ENCODE results near the gene SLC25A24.

SLC25A24 gene

DNA sequence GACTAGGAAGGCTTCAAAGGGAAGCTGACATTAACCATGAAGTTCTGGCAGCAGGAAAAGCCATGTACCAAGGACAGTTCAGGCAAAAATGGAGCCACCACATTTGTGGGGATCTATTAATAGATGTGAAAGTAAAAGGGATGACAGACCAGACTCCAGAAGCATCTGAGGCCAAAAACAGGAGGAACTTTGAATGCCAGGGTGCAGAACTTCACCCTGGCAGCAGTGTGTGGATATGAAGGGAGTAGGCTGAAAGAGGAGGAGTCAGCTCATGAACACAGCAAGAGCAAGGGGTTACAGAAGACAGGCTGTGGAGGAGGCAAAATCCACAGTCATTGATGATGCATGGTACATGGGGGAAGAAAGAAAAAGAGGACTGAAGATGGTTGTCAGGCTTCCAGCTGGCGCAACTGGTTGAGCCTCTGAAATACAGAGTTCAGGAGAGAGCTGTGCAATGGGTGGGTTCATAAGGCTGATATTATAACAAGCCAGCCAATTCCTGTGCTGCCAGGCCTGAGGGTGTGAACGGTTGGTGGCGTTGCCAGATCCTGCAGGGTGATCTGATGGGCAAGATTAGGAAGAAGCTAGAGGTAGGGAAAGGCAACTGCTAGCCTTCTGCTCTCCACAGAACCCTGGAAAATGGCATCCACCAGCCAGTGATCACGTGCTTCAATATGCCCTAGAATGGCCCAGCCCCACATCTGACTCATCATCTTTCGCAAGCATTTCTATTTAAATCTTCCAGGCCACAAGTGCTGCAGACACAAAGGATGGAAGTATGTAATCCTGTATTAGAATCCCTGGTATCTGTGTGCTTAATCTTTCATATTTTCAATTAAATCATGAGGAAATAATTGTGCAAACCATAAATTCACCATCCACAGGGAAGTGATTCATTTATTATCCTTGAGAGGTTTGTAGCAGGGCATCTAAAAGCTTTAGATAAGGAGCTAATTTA, 81.9 kb downstream of the SLC25A24 start:
- H3K27ac ChIP-seq (ENCODE audit: low read depth, low read length), result no peak overlapping the region
- no peak overlapping the region for H3K9ac ChIP-seq (ENCODE audit: low read length)

GRCh38 chr1:108117237-108117636, 82.9 kb downstream of the SLC25A24 start:
- Histone ChIP-seq H3K4me1 (ENCODE audit: control insufficient read depth, insufficient read depth, low read length) (peaks cover 10% of the 10 kb centered on the region), H3K9me3 (ENCODE audit: control insufficient read depth, insufficient read depth, low read depth, low read length) (no peaks in the 10 kb centered on the region), H3K4me3 (ENCODE audit: low read depth, low read length) (no peak overlapping the region), H3K9ac (ENCODE audit: low read length) (no peak overlapping the region), H3K36me3 (ENCODE audit: control insufficient read depth, insufficient read depth, low read length) (no peaks in the 10 kb centered on the region), H3K27me3 (ENCODE audit: control insufficient read depth, insufficient read depth, low read length) (no peaks in the 10 kb centered on the region), H3K27ac (ENCODE audit: low read depth, low read length) (no peak overlapping the region)

More for the DNA sequence above, 81.9 kb downstream of the SLC25A24 start:
- Histone ChIP-seq H3K27me3 (ENCODE audit: control insufficient read depth, insufficient read depth, low read length) (no peaks in the 10 kb centered on the region), H3K36me3 (ENCODE audit: control insufficient read depth, insufficient read depth, low read length) (no peaks in the 10 kb centered on the region), H3K4me3 (ENCODE audit: low read depth, low read length) (no peak overlapping the region), H3K4me1 (ENCODE audit: control insufficient read depth, insufficient read depth, low read length) (peaks cover 10% of the 10 kb centered on the region), H3K9me3 (ENCODE audit: control insufficient read depth, insufficient read depth, low read depth, low read length) (no peaks in the 10 kb centered on the region)

DNA sequence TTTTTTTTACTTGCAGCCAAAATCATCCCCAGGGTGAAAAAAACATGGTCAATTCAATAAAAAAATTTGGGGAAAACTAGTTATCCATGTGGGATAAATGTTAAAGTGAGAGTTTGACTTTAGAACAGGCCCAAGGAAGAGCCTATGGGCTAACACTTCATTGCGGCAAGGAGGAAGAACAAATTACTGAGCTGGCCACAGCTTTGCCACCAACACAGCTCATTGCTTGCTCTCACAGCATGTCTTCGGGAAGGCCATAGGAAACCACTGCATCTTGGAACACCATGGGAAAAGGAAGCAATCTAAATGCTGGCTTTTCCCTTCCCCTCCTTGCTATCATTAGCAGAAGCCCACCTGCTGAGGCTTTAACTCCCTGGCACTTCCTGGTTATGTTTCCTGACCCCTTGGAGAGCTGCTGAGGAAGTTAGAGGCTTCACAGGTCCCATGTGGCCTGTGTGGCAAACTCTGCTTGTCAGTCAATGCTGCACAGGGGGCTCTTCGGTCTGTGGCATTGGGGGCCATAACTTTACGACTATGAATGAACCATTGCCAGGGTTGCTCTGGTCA, 86.0 kb downstream of the SLC25A24 start:
- Histone ChIP-seq H3K27me3 (ENCODE audit: control insufficient read depth, insufficient read depth, low read length) (no peaks in the 10 kb centered on the region), H3K4me3 (ENCODE audit: low read depth, low read length) (no peak overlapping the region), H3K9ac (ENCODE audit: low read length) (no peak overlapping the region), H3K27ac (ENCODE audit: low read depth, low read length) (no peak overlapping the region), H3K36me3 (ENCODE audit: control insufficient read depth, insufficient read depth, low read length) (no peaks in the 10 kb centered on the region), H3K9me3 (ENCODE audit: control insufficient read depth, insufficient read depth, low read depth, low read length) (no peaks in the 10 kb centered on the region), H3K4me1 (ENCODE audit: control insufficient read depth, insufficient read depth, low read length) (peaks cover 5% of the 10 kb centered on the region; the same call in 1 of the 2 replicates)

- Histone ChIP-seq H3K9me3 (ENCODE audit: control insufficient read depth, insufficient read depth, low read depth, low read length) (no peaks in the 10 kb centered on the region), H3K4me3 (ENCODE audit: low read depth, low read length) (no peak overlapping the region), H3K27ac (ENCODE audit: low read depth, low read length) (no peak overlapping the region), H3K36me3 (ENCODE audit: control insufficient read depth, insufficient read depth, low read length) (no peaks in the 10 kb centered on the region), H3K9ac (ENCODE audit: low read length) (no peak overlapping the region), H3K27me3 (ENCODE audit: control insufficient read depth, insufficient read depth, low read length) (no peaks in the 10 kb centered on the region), H3K4me1 (ENCODE audit: control insufficient read depth, insufficient read depth, low read length) (peaks cover 5% of the 10 kb centered on the region; the same call in 1 of the 2 replicates)
Observed at GRCh38 chr1:108113496-108113895, 86.6 kb downstream of the SLC25A24 start.

GRCh38 chr1:108109295-108109973, 90.7 kb downstream of the SLC25A24 start:
- Histone ChIP-seq H3K36me3 (ENCODE audit: control insufficient read depth, insufficient read depth, low read length) (no peaks in the 10 kb centered on the region), H3K27ac (ENCODE audit: low read depth, low read length) (no peak overlapping the region), H3K4me1 (ENCODE audit: control insufficient read depth, insufficient read depth, low read length) (peaks cover 5% of the 10 kb centered on the region; the same call in 1 of the 2 replicates), H3K9me3 (ENCODE audit: control insufficient read depth, insufficient read depth, low read depth, low read length) (no peaks in the 10 kb centered on the region), H3K9ac (ENCODE audit: low read length) (no peak overlapping the region), H3K4me3 (ENCODE audit: low read depth, low read length) (no peak overlapping the region), H3K27me3 (ENCODE audit: control insufficient read depth, insufficient read depth, low read length) (no peaks in the 10 kb centered on the region)

GRCh38 chr1:108108119-108108518, 92.0 kb downstream of the SLC25A24 start:
- no peak overlapping the region for H3K4me3 ChIP-seq (ENCODE audit: low read depth, low read length)
- no peaks in the 10 kb centered on the region for H3K27me3 ChIP-seq (ENCODE audit: control insufficient read depth, insufficient read depth, low read length)
- H3K9ac ChIP-seq (ENCODE audit: low read length), result no peak overlapping the region
- no peak overlapping the region for H3K27ac ChIP-seq (ENCODE audit: low read depth, low read length)
- H3K4me1 ChIP-seq (ENCODE audit: control insufficient read depth, insufficient read depth, low read length), result no peaks in the 10 kb centered on the region
- no peaks in the 10 kb centered on the region for H3K36me3 ChIP-seq (ENCODE audit: control insufficient read depth, insufficient read depth, low read length)
- no peaks in the 10 kb centered on the region for H3K9me3 ChIP-seq (ENCODE audit: control insufficient read depth, insufficient read depth, low read depth, low read length)

DNA sequence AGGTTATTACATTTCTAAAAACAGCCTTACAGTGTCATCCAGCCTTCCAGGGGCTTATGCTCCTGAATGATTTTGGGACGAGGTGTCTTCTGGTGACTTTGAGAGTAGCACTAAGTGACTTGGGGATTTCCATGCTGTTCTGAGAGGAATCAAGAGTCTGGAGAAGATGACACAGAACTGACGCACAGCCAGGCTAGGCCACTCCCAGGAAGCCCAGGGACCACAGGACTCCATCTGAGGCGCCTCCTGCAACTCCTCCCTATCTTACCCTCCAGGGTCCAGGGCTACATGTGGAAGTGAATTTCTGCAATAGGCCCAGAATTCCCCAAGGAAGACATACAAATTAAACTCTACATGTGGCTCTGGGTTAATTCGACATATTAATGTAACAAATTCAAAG, 92.5 kb downstream of the SLC25A24 start:
- Histone ChIP-seq H3K27me3 (ENCODE audit: control insufficient read depth, insufficient read depth, low read length) (no peaks in the 10 kb centered on the region), H3K27ac (ENCODE audit: low read depth, low read length) (no peak overlapping the region), H3K4me3 (ENCODE audit: low read depth, low read length) (no peak overlapping the region), H3K9ac (ENCODE audit: low read length) (no peak overlapping the region), H3K4me1 (ENCODE audit: control insufficient read depth, insufficient read depth, low read length) (no peaks in the 10 kb centered on the region), H3K36me3 (ENCODE audit: control insufficient read depth, insufficient read depth, low read length) (no peaks in the 10 kb centered on the region), H3K9me3 (ENCODE audit: control insufficient read depth, insufficient read depth, low read depth, low read length) (no peaks in the 10 kb centered on the region)

DNA sequence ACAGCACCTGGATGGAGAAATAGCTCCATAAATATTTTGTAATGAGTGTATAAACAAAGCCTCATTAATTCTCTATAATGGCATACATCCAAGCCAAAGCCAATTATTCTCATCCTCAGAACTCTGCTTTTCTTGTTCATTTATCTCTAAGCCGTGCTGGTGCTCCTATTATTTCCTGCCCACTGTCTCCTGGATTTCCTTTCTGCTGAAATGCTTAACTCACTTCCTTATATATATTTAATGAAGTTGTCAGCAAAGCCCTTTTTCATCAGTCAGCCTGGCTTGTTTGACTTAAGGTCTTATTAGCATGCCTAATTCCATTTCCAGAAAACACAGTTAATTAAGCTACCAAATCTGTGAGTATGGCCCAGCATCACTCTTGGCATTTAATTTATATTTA, 93.4 kb downstream of the SLC25A24 start:
- H3K9ac ChIP-seq (ENCODE audit: low read length), result no peak overlapping the region
- H3K4me3 ChIP-seq (ENCODE audit: low read depth, low read length), result no peak overlapping the region
- H3K4me1 ChIP-seq (ENCODE audit: control insufficient read depth, insufficient read depth, low read length), result no peaks in the 10 kb centered on the region
- H3K27me3 ChIP-seq (ENCODE audit: control insufficient read depth, insufficient read depth, low read length), result no peaks in the 10 kb centered on the region
- no peak overlapping the region for H3K27ac ChIP-seq (ENCODE audit: low read depth, low read length)
- H3K36me3 ChIP-seq (ENCODE audit: control insufficient read depth, insufficient read depth, low read length), result no peaks in the 10 kb centered on the region
- no peaks in the 10 kb centered on the region for H3K9me3 ChIP-seq (ENCODE audit: control insufficient read depth, insufficient read depth, low read depth, low read length)

DNA sequence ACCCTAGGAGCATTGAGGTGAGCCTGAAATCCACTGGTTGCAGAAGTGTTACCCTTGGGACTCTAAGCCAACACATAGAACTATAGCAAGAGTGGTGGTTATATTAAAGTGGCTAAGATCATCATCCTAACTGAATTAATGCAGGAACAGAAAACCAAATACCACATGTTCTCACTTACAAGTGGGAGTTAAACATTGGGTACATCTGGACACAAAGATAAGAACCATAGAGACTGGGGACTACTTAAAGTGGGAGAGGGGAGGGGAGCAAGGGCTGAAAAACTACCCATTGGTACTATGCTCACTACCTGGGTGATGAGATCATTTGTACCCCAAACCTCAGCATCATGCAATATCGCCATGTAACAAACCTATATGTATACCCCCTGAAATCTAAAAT, 100.0 kb downstream of the SLC25A24 start:
- no peaks in the 10 kb centered on the region for H3K9me3 ChIP-seq (ENCODE audit: control insufficient read depth, insufficient read depth, low read depth, low read length)
- no peak overlapping the region for H3K4me3 ChIP-seq (ENCODE audit: low read depth, low read length)
- H3K4me1 ChIP-seq (ENCODE audit: control insufficient read depth, insufficient read depth, low read length), result no peaks in the 10 kb centered on the region
- no peak overlapping the region for H3K27ac ChIP-seq (ENCODE audit: low read depth, low read length)
- no peak overlapping the region for H3K9ac ChIP-seq (ENCODE audit: low read length)
- no peaks in the 10 kb centered on the region for H3K36me3 ChIP-seq (ENCODE audit: control insufficient read depth, insufficient read depth, low read length)
- no peaks in the 10 kb centered on the region for H3K27me3 ChIP-seq (ENCODE audit: control insufficient read depth, insufficient read depth, low read length)

DNA sequence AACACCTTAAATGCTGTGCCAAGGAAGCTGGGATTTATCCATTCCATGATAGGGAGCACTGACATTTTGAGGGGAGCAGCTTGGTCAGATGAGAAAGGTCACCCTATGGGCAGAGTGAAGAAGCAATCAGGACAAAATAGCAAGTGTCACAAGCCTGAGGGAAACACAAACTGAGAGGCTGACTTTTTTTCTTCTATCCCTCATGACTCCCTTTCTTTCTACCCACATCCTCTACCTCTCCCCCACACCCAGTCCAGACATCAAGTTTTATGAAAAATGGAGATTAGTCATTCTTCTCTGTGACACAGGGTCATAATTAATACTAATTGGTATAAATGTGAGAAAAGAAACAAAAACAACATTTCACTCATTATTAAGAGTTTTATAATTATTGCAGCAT, 103.1 kb downstream of the SLC25A24 start:
- Histone ChIP-seq H3K27me3 (ENCODE audit: control insufficient read depth, insufficient read depth, low read length) (no peaks in the 10 kb centered on the region), H3K9me3 (ENCODE audit: control insufficient read depth, insufficient read depth, low read depth, low read length) (no peaks in the 10 kb centered on the region), H3K9ac (ENCODE audit: low read length) (no peak overlapping the region), H3K27ac (ENCODE audit: low read depth, low read length) (no peak overlapping the region), H3K4me3 (ENCODE audit: low read depth, low read length) (no peak overlapping the region), H3K36me3 (ENCODE audit: control insufficient read depth, insufficient read depth, low read length) (no peaks in the 10 kb centered on the region), H3K4me1 (ENCODE audit: control insufficient read depth, insufficient read depth, low read length) (no peaks in the 10 kb centered on the region)

DNA sequence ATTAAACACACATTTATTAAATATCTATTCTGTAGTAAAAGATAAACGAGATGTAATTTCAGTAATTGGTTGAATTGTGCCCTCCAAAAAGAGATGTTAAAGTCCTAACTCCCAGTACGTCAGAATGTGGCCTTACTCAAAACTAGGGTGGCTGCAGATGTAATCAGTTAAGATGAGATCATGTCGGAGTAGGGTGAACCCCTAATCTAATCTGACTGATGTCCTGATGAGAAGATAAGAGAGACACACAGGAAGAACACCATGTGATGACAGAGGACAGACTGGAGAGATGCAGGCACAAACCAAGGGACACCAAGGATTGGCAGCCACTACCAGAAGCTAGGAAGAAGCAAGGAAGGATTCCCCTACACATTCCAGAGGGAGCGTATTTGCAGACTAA, 104.1 kb downstream of the SLC25A24 start:
- no peaks in the 10 kb centered on the region for H3K9me3 ChIP-seq (ENCODE audit: control insufficient read depth, insufficient read depth, low read depth, low read length)
- H3K4me3 ChIP-seq (ENCODE audit: low read depth, low read length), result no peak overlapping the region
- no peaks in the 10 kb centered on the region for H3K27me3 ChIP-seq (ENCODE audit: control insufficient read depth, insufficient read depth, low read length)
- no peak overlapping the region for H3K9ac ChIP-seq (ENCODE audit: low read length)
- H3K4me1 ChIP-seq (ENCODE audit: control insufficient read depth, insufficient read depth, low read length), result no peaks in the 10 kb centered on the region
- no peaks in the 10 kb centered on the region for H3K36me3 ChIP-seq (ENCODE audit: control insufficient read depth, insufficient read depth, low read length)
- no peak overlapping the region for H3K27ac ChIP-seq (ENCODE audit: low read depth, low read length)
